Measurements from ENCODE around the gene IL1RAPL1.

DNA sequence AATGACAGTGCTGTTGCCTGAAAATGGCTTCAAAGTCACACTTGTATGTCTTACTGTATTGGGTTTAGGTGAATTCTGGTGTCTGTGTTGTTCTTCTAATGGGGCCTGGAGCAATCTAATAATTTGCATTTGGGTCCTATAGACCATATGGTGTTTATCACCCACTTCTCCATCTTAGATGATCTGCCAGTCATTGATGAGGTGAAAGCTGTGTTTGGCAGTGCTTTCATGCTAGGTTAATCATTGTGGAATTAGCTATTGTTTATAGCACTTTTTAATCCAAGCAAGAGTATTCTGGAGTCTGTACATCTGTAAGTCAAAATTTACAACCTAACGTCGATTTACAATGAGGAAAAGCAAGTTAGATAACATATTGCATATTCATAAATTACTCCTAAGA lies 1055.9 kb downstream of the IL1RAPL1 start:
- TF ChIP-seq POLR2A (IDR thresholded peaks at IDR 0.05; ENCODE audit: low read length) (no peak), RFX5 (IDR thresholded peaks at IDR 0.05) (no peak)
- TF ChIP-seq, protein P1, sequence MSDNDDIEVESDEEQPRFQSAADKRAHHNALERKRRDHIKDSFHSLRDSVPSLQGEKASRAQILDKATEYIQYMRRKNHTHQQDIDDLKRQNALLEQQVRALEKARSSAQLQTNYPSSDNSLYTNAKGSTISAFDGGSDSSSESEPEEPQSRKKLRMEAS (IDR thresholded peaks at IDR 0.05): no peak
